Subcutaneous abdominal adipose tissue (tissue), 5 donors: ENCODE results near the gene BST1.

Experiments
- H3K27ac ChIP-seq: one replicate; pipeline ENCODE4 v1.7.0; 2013; ENCODE audit warnings: low read depth, mild to moderate bottlenecking, inconsistent platforms, low read length, moderate library complexity
- H3K27me3 ChIP-seq, 5 donors: one replicate each; pipeline ENCODE4 v1.7.0; 2013; ENCODE audit warnings: low read length in 5 of 5, inconsistent platforms in 1 of 5; ENCODE audit not compliant: control insufficient read depth in 5 of 5, insufficient read depth in 4 of 5
- H3K36me3 ChIP-seq, 5 donors: one replicate each; pipeline ENCODE4 v1.7.0; 2013; ENCODE audit warnings: low read length in 5 of 5; ENCODE audit not compliant: control insufficient read depth in 5 of 5, insufficient read depth in 5 of 5
- H3K4me1 ChIP-seq, 5 donors: one replicate each; pipeline ENCODE4 v1.7.0; 2013; ENCODE audit warnings: low read length in 5 of 5, mild to moderate bottlenecking in 3 of 5, moderate library complexity in 1 of 5; ENCODE audit not compliant: control insufficient read depth in 5 of 5, insufficient read depth in 5 of 5
- H3K4me3 ChIP-seq, 5 donors: one replicate each; pipeline ENCODE4 v1.7.0; 2013; ENCODE audit warnings: low read length in 5 of 5, low read depth in 1 of 5
- H3K9ac ChIP-seq, 5 donors: one replicate each; pipeline ENCODE4 v1.7.0; 2013; ENCODE audit warnings: low read length in 5 of 5, mild to moderate bottlenecking in 4 of 5, moderate library complexity in 3 of 5
- H3K9me3 ChIP-seq, 5 donors: one replicate each; pipeline ENCODE4 v1.7.0; 2013; ENCODE audit warnings: low read length in 5 of 5; ENCODE audit not compliant: control insufficient read depth in 5 of 5
- donor health status: healthy.
- donor health status: healthy.
- donor health status: healthy.
- donor health status: healthy.
- donor health status: healthy.

BST1 gene

DNA sequence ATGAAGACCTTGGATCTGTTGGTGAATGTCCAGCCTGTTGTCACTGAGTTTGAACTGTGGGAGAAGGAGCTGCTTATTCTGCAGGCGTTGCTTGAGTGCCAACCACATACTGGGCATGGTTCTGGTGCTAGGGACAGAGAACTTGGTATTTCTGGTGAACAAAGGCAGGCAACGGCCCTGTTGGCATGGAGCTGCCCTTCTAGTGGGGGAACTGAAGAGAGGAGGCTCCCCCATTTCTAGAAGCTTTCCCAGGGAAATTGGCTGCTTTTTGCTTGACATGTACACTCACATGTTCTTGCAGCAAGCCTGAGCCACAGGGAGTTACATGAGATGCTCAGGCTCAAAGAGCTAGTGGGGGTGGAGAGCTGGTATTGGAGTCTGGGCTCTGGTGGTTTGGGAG, 66.3 kb downstream of the BST1 start:
- no peaks in the 10 kb centered on the region for H3K36me3 ChIP-seq
- H3K27me3 ChIP-seq: no peaks in the 10 kb centered on the region
- no peak overlapping the region for H3K27ac ChIP-seq
- no peaks in the 10 kb centered on the region for H3K4me1 ChIP-seq
- H3K4me3 ChIP-seq: no peak overlapping the region
- no peak overlapping the region for H3K9ac ChIP-seq
- H3K9me3 ChIP-seq: no peaks in the 10 kb centered on the region

- H3K27me3 ChIP-seq: no peaks in the 10 kb centered on the region
- H3K4me3 ChIP-seq: no peak overlapping the region
- H3K9me3 ChIP-seq: no peaks in the 10 kb centered on the region
- H3K27ac ChIP-seq: no peak overlapping the region
- no peaks in the 10 kb centered on the region for H3K4me1 ChIP-seq
- no peaks in the 10 kb centered on the region for H3K36me3 ChIP-seq
- H3K9ac ChIP-seq: no peak overlapping the region
These were observed 68.6 kb downstream of the BST1 start for GRCh38 chr4:15771216-15772058.

- H3K4me1 ChIP-seq: peaks cover under 1 to 12% (median 10%) of the 10 kb centered on the region in 5 donors
- no peaks in the 10 kb centered on the region for H3K36me3 ChIP-seq
- H3K9ac ChIP-seq: no peak overlapping the region
- no peaks in the 10 kb centered on the region for H3K27me3 ChIP-seq
- no peak overlapping the region for H3K4me3 ChIP-seq
- no peaks in the 10 kb centered on the region for H3K9me3 ChIP-seq
- H3K27ac ChIP-seq: no peak overlapping the region
These were observed 71.2 kb downstream of the BST1 start for GRCh38 chr4:15774020-15774420.

DNA sequence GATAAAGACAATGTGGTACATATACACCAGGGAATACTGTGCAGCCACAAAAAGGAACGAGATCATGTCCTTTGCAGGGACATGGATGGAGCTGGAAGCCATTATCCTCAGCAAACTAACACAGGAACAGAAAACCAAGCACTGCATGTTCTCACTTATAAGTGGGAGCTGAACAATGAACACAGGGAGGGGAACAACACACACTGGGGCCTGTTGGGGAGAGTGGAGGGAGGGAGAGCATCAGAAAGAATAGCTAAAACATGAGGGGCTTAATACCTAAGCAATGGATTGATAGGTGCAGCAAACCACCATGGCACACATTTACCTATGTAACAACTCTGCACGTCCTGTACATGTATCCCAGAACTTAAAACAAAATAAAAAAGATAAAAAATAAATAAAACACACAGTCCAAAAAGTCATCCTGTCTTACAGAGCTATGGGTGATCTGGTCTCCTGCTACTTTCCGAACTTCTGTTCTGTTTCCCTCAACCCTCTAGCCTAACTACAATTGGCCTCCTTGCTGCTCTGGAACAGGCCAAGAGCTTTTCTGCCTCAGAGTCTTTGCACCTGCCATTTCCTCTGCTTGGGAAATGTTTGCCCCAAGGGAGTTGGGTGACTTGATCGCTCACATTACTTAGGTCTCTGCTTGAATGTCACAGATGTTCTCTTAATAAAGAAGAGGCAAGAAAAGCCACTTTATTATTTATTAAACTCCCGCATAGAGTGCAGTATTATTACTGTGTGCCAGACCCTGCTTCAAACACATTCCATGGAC, 74.2 kb downstream of the BST1 start:
- Histone ChIP-seq H3K4me1 (peaks cover 4 to 28% (median 20%) of the 10 kb centered on the region in 5 donors), H3K36me3 (no peaks in the 10 kb centered on the region), H3K4me3 (no peak overlapping the region), H3K9me3 (no peaks in the 10 kb centered on the region), H3K9ac (no peak overlapping the region), H3K27me3 (no peaks in the 10 kb centered on the region), H3K27ac (no peak overlapping the region)

- Histone ChIP-seq H3K27ac (no peak overlapping the region), H3K9me3 (no peaks in the 10 kb centered on the region), H3K4me1 (peaks cover 4 to 28% (median 20%) of the 10 kb centered on the region in 5 donors), H3K27me3 (no peaks in the 10 kb centered on the region), H3K36me3 (no peaks in the 10 kb centered on the region), H3K9ac (peak overlapping the region in 4 of 5 donors; percentile 33 to 91 (median 80)), H3K4me3 (peak overlapping the region; percentile 8 to 80 (median 73))
These were observed 74.9 kb downstream of the BST1 start for GRCh38 chr4:15777697-15778288.

DNA sequence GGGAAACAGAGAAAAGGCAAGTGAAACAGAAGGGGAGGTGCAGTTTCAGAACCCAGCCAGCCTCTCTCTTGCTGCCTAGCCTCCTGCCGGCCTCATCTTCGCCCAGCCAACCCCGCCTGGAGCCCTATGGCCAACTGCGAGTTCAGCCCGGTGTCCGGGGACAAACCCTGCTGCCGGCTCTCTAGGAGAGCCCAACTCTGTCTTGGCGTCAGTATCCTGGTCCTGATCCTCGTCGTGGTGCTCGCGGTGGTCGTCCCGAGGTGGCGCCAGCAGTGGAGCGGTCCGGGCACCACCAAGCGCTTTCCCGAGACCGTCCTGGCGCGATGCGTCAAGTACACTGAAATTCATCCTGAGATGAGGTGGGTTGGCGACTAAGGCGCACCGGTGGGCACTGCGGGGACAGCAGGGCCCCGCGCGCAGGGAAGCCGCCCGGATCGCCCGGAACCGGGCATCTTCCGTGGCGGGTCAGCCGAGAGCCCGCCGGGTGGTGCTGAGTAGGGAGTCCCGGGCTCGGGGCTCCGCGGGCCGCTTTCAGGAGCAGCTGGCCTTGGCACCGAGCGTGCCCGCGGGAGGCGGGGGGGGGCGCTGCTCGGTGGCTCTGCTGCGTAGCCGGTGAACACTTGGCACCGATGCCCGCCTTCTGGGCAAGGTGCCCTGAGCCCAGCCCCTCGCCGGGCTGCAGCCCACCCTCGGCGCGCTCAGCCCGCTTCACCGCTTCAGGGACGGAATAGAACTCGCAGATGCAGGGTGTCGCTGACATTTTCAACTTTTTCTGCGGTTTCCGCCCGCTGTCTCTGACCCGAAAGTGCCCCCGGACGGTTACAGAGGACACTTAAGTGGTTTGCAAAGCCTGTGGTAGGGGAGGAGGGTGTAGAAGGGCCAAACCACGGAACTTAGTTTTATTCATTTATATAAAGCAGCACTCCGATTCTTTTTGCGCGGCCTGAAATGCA, 75.7 kb downstream of the BST1 start, which contains the start of gene CD38:
Gene CD38, plus strand, starts transcription at position 40 of the 953 bp plus-strand sequence. Its CDS starts 87 bp downstream, at position 127.
- no peaks in the 10 kb centered on the region for H3K27me3 ChIP-seq
- peak within 1 kb of the TSS in 4 of 5 donors; percentile 56 to 91 (median 80) for H3K9ac ChIP-seq
- H3K27ac ChIP-seq: peak within 1 kb of the TSS; percentile 15
- H3K9me3 ChIP-seq: no peaks in the 10 kb centered on the region
- H3K36me3 ChIP-seq: no peaks in the 10 kb centered on the region
- peak within 1 kb of the TSS; percentile 65 to 82 (median 75) for H3K4me3 ChIP-seq
- H3K4me1 ChIP-seq: peaks cover 4 to 28% (median 20%) of the 10 kb centered on the region in 5 donors

DNA sequence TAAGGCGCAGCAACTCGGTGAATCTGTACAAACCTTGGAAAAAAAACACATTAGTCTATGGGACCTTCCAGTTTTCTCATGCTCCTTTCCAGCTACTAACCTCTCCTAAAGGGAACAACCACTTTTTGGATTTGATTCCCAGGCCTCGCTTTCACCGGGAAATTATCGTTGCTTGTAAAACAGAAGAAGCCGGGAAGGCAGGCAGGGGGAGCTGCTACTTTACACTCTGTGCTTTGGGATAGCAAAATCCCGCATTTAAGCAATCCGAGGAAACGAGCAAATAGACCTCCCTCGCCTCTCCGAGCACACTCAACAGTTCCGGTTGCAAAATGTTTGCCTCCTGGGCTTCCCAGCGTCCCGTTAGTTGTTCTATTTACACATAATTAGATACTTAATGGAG, 76.4 kb downstream of the BST1 start:
- Histone ChIP-seq H3K27ac (peak overlapping the region; percentile 15), H3K4me3 (peak overlapping the region; percentile 65 to 82 (median 75)), H3K9me3 (no peaks in the 10 kb centered on the region), H3K27me3 (no peaks in the 10 kb centered on the region), H3K4me1 (peaks cover 4 to 34% (median 20%) of the 10 kb centered on the region in 5 donors), H3K36me3 (no peaks in the 10 kb centered on the region), H3K9ac (peak overlapping the region in 4 of 5 donors; percentile 56 to 91 (median 80))

DNA sequence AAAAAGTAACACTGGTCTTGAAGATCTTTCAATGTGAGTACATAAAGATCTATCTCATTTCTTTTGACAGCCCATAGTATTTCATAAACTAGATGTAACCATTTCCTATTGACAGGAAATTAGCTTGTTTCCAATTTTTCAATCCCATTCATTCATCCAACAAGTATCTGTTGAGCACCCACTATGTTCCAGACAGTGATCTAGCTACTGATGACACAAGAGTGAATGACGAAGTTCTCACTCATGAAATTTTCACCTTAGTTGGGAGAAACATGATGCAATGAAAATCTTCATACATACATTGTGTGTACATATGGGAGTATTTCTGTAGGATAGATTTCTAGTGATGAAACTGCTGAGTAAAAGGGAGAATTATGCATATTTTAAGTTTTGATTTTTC, 76.9 kb downstream of the BST1 start:
- Histone ChIP-seq H3K36me3 (no peaks in the 10 kb centered on the region), H3K9me3 (no peaks in the 10 kb centered on the region), H3K27me3 (no peaks in the 10 kb centered on the region), H3K4me3 (peak overlapping the region; percentile 65 to 82 (median 75)), H3K4me1 (peaks cover 4 to 35% (median 20%) of the 10 kb centered on the region in 5 donors), H3K9ac (peak overlapping the region in 3 of 5 donors; percentile 56 to 89 (median 66)), H3K27ac (peak overlapping the region; percentile 15)

GRCh38 chr4:15781427-15782095, 78.7 kb downstream of the BST1 start:
- Histone ChIP-seq H3K4me3 (no peak overlapping the region), H3K36me3 (no peaks in the 10 kb centered on the region), H3K4me1 (peaks cover 4 to 35% (median 20%) of the 10 kb centered on the region in 5 donors), H3K9ac (no peak overlapping the region), H3K9me3 (no peaks in the 10 kb centered on the region), H3K27ac (no peak overlapping the region), H3K27me3 (no peaks in the 10 kb centered on the region)
